ENCODE results near the gene NTSR1. TPM values are rescaled to one million over a fixed set of nuclear protein-coding genes. Genes with fewer than 3 reads are reported as not detected.

NTSR1 gene
- total RNA-seq, 1 experiment from 2014 or later = 4.5 TPM

DNA sequence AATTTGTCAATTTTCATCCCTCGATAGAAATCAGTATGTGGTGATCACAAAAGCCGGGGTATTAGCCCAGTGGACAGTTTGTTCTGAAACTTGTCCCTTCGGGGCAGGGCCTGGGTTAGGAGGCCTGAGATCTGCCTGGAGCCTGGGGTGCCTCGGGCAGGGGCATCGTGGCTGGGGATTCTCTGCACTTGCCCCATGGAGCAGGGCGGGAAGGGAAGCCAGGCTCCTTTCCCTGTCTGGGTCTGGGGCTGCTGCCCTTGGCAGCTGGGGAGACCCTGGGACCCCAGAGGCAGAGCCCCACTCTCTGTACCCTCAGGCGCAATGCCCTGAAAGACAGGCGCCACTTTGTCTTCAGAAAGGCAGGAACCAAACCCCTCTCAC is 27.4 kb downstream of the NTSR1 start:
- BruUV-seq (replicated peaks) = no TSS peak
- TF ChIP-seq, protein P1, sequence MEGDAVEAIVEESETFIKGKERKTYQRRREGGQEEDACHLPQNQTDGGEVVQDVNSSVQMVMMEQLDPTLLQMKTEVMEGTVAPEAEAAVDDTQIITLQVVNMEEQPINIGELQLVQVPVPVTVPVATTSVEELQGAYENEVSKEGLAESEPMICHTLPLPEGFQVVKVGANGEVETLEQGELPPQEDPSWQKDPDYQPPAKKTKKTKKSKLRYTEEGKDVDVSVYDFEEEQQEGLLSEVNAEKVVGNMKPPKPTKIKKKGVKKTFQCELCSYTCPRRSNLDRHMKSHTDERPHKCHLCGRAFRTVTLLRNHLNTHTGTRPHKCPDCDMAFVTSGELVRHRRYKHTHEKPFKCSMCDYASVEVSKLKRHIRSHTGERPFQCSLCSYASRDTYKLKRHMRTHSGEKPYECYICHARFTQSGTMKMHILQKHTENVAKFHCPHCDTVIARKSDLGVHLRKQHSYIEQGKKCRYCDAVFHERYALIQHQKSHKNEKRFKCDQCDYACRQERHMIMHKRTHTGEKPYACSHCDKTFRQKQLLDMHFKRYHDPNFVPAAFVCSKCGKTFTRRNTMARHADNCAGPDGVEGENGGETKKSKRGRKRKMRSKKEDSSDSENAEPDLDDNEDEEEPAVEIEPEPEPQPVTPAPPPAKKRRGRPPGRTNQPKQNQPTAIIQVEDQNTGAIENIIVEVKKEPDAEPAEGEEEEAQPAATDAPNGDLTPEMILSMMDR (IDR thresholded peaks at IDR 0.05; ENCODE audit: unreplicated experiment) = no peak
- Mint-ChIP-seq H3K4me3 (ENCODE audit: unreplicated experiment) (no peak overlapping the region), H3K27ac (ENCODE audit: low read depth, unreplicated experiment) (no peak overlapping the region), H3K27me3 (ENCODE audit: insufficient read depth, unreplicated experiment) (peaks cover 11% of the 10 kb centered on the region), H3K4me1 (ENCODE audit: insufficient read depth, unreplicated experiment) (peaks cover 27% of the 10 kb centered on the region), H3K36me3 (ENCODE audit: insufficient read depth, unreplicated experiment) (no peaks in the 10 kb centered on the region), H3K9me3 (ENCODE audit: unreplicated experiment) (no peaks in the 10 kb centered on the region)
- intact Hi-C loops (cut with micrococcal nuclease) = no loop called here
- ChIA-PET CTCF (no interaction called here), POLR2A (no interaction called here)
- DNase-seq (ENCODE audit: unreplicated experiment) = no peak

GRCh38 chr20:62736407-62737071 is 27.9 kb downstream of the NTSR1 start:
- no TSS peak for BruUV-seq (replicated peaks)
- ChIA-PET CTCF (no interaction called here), POLR2A (no interaction called here)
- DNase-seq (ENCODE audit: unreplicated experiment) = no peak
- Mint-ChIP-seq H3K27me3 (ENCODE audit: insufficient read depth, unreplicated experiment) (peaks cover 11% of the 10 kb centered on the region), H3K36me3 (ENCODE audit: insufficient read depth, unreplicated experiment) (no peaks in the 10 kb centered on the region), H3K9me3 (ENCODE audit: unreplicated experiment) (no peaks in the 10 kb centered on the region), H3K27ac (ENCODE audit: low read depth, unreplicated experiment) (no peak overlapping the region), H3K4me3 (ENCODE audit: unreplicated experiment) (no peak overlapping the region), H3K4me1 (ENCODE audit: insufficient read depth, unreplicated experiment) (peaks cover 27% of the 10 kb centered on the region)
- TF ChIP-seq, protein P1 (IDR thresholded peaks at IDR 0.05; ENCODE audit: unreplicated experiment) = no peak
- intact Hi-C loops (cut with micrococcal nuclease) = no loop called here

GRCh38 chr20:62737271-62737811 is 28.7 kb downstream of the NTSR1 start:
- ChIA-PET CTCF (no interaction called here), POLR2A (no interaction called here)
- intact Hi-C loops (cut with micrococcal nuclease) = no loop called here
- BruUV-seq (replicated peaks) = no TSS peak
- Mint-ChIP-seq H3K9me3 (ENCODE audit: unreplicated experiment) (no peaks in the 10 kb centered on the region), H3K27me3 (ENCODE audit: insufficient read depth, unreplicated experiment) (peaks cover 11% of the 10 kb centered on the region), H3K27ac (ENCODE audit: low read depth, unreplicated experiment) (no peak overlapping the region), H3K4me1 (ENCODE audit: insufficient read depth, unreplicated experiment) (peaks cover 27% of the 10 kb centered on the region), H3K36me3 (ENCODE audit: insufficient read depth, unreplicated experiment) (no peaks in the 10 kb centered on the region), H3K4me3 (ENCODE audit: unreplicated experiment) (no peak overlapping the region)
- TF ChIP-seq, protein P1 (IDR thresholded peaks at IDR 0.05; ENCODE audit: unreplicated experiment) = no peak
- no peak for DNase-seq (ENCODE audit: unreplicated experiment)

- BruUV-seq (replicated peaks) = no TSS peak
- no peaks in the 10 kb centered on the region for H3K9me3 Mint-ChIP-seq (ENCODE audit: unreplicated experiment)
- peaks cover 8% of the 10 kb centered on the region for H3K27me3 Mint-ChIP-seq (ENCODE audit: insufficient read depth, unreplicated experiment)
- DNase-seq (ENCODE audit: unreplicated experiment) = peak; percentile 67
- no peak overlapping the region for H3K4me3 Mint-ChIP-seq (ENCODE audit: unreplicated experiment)
- TF ChIP-seq, protein P1 (IDR thresholded peaks at IDR 0.05; ENCODE audit: unreplicated experiment) = no peak
- ChIA-PET POLR2A (interaction anchor here (1.1 kb wide), 1 partner anchor 35 kb away, joined by 3 read pairs; no protein-coding TSS in a partner anchor), CTCF (no interaction called here)
- no peak overlapping the region for H3K27ac Mint-ChIP-seq (ENCODE audit: low read depth, unreplicated experiment)
- no peaks in the 10 kb centered on the region for H3K36me3 Mint-ChIP-seq (ENCODE audit: insufficient read depth, unreplicated experiment)
- H3K4me1 Mint-ChIP-seq (ENCODE audit: insufficient read depth, unreplicated experiment) = peaks cover 25% of the 10 kb centered on the region
- intact Hi-C loops (cut with micrococcal nuclease) = no loop called here
These were observed 29.6 kb downstream of the NTSR1 start for GRCh38 chr20:62738025-62738881.

Data from MCF 10A (cell line).